HL-60 (cell line): Measurements from ENCODE around the gene ZNF609.

Experiments used
- CTCF ChIP-seq: IDR thresholded peaks from one replicate; pipeline ENCODE4 v1.5.1; 2011; ENCODE audit warnings: low read length, control low read depth, inconsistent platforms; ENCODE audit not compliant: insufficient read depth
- GABPA ChIP-seq: IDR thresholded peaks from 2 replicates; pipeline ENCODE4 v1.6.1; 2012; ENCODE audit warnings: low read depth
- POLR2AphosphoS5 ChIP-seq: IDR thresholded peaks from 2 replicates; pipeline ENCODE4 v1.6.1; 2012; ENCODE audit warnings: low read depth
- REST ChIP-seq: IDR thresholded peaks from 2 replicates; pipeline ENCODE4 v1.6.1; 2012; ENCODE audit warnings: low read depth; ENCODE audit not compliant: insufficient replicate concordance
- SPI1 ChIP-seq: IDR thresholded peaks from 2 replicates; pipeline ENCODE4 v1.6.1; 2012; ENCODE audit warnings: low read depth, mild to moderate bottlenecking, borderline replicate concordance

- TF ChIP-seq CTCF = no peak
- no peak for TF ChIP-seq POLR2AphosphoS5
- no peak for TF ChIP-seq SPI1
- TF ChIP-seq REST = no peak
- no peak for TF ChIP-seq GABPA
Measured at GRCh38 chr15:64586259-64586870, 126.0 kb downstream of the ZNF609 start.
